MM.1S (cell line): ENCODE data around the gene FGD6.

Experiments
- EZH2 ChIP-seq: fragments of 300-600 bp; sonication (generic); optimal IDR thresholded peaks from 2 replicates; pipeline ENCODE3; 2017; ENCODE audit warnings: low read depth, mild to moderate bottlenecking, antibody characterized with exemption, low read length, mixed read lengths
- TF ChIP-seq, protein P1 (sequence below): fragments of 300-600 bp; sonication (generic); IDR thresholded peaks from 2 replicates; pipeline ENCODE4 v1.5.1; 2016; ENCODE audit warnings: antibody characterized with exemption, low read length, mixed read lengths

DNA sequence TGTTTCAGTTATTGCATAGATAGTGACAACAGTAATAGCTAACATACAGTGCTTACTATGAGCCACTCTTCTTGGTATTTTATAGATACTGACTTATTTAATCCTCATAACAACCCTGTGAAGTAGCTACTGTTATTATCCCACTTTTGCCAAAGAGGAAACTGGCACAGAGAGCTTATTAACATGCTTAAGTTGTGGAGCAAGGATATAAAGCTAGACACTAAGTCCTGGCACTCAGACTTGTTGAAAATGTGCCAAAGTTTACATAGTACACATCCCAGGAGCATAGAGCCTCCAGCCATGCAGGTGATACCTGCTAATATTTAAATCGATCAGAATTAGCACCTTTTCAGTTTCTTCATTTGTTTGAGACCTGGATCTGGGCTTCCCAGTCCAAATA lies 42.1 kb upstream of the FGD6 start:
- TF ChIP-seq EZH2 = no peak
- TF ChIP-seq, protein P1, sequence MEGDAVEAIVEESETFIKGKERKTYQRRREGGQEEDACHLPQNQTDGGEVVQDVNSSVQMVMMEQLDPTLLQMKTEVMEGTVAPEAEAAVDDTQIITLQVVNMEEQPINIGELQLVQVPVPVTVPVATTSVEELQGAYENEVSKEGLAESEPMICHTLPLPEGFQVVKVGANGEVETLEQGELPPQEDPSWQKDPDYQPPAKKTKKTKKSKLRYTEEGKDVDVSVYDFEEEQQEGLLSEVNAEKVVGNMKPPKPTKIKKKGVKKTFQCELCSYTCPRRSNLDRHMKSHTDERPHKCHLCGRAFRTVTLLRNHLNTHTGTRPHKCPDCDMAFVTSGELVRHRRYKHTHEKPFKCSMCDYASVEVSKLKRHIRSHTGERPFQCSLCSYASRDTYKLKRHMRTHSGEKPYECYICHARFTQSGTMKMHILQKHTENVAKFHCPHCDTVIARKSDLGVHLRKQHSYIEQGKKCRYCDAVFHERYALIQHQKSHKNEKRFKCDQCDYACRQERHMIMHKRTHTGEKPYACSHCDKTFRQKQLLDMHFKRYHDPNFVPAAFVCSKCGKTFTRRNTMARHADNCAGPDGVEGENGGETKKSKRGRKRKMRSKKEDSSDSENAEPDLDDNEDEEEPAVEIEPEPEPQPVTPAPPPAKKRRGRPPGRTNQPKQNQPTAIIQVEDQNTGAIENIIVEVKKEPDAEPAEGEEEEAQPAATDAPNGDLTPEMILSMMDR = no peak
